HepG2 (cell line): ENCODE data around the gene CORO7. TPM values are rescaled to one million over a fixed set of nuclear protein-coding genes. Genes with fewer than 3 reads are reported as not detected.

Source experiments
- ATAC-seq: fragments of 200-7000 bp; cut with Tn5 transposase; 3 replicates; pipeline ENCODE4 v1.9.1; 2020; ENCODE audit warnings: mild to moderate bottlenecking, moderate library complexity
- BruUV-seq: library from RNA; stranded (reverse); fragments of 400-500 nt; replicated peaks from 2 replicates; lab custom pipeline; 2021; lab: Mats Ljungman, UMichigan
- CTCF ChIA-PET: fragments of 300-600 bp; formaldehyde crosslinking; extraction: SDS; loops from one replicate; lab custom pipeline; 2021; ENCODE audit warnings: low total read pairs, inconsistent platforms, low intra/inter-chr PET ratio; lab: Yijun Ruan, JAX
- POLR2A ChIA-PET: fragments of 350-600 bp; sonication (Branson Sonifier 250); formaldehyde crosslinking; loops from one replicate; lab custom pipeline; 2020; ENCODE audit warnings: antibody characterized with exemption, inconsistent platforms; lab: Yijun Ruan, JAX
- DNase-seq: peaks from one replicate; pipeline ENCODE4 v3.0.0-alpha.2; 2015; ENCODE audit warnings: low spot score
- FAIRE-seq: peaks from 3 replicates; lab custom pipeline; 2011; peaks lifted over from hg19 to GRCh38; lab: Jason Lieb, UNC
- H2AFZ ChIP-seq: one replicate; pipeline ENCODE4 v1.6.1; 2011; ENCODE audit warnings: low read length, inconsistent platforms
- H3K27ac ChIP-seq: fragments of 300-600 bp; 3 replicates; pipeline ENCODE4 v1.8.0; 2011; ENCODE audit warnings: mixed run types, mild to moderate bottlenecking, mixed read lengths, low read length, inconsistent platforms; ENCODE audit not compliant: insufficient read depth; ENCODE audit errors: extremely low read length
- H3K27me3 ChIP-seq, 2 experiments: fragments of 200-600 bp in 1 of 2; 2 replicates in 1 of 2; 3 replicates in 1 of 2; pipeline versions ENCODE4 v1.6.0 to v1.8.0; 2011; ENCODE audit warnings: low read length in 2 of 2, mild to moderate bottlenecking in 2 of 2, moderate library complexity in 2 of 2, inconsistent platforms in 1 of 2; ENCODE audit not compliant: insufficient read depth in 2 of 2, control insufficient read depth in 1 of 2
- H3K36me3 ChIP-seq, 2 experiments: fragments of 200-600 bp in 1 of 2; replicated peaks in 1 of 2; 2 replicates in 1 of 2; 3 replicates in 1 of 2; pipeline versions ENCODE4 v1.5.1 to v1.8.0; 2011; ENCODE audit warnings: low read length in 2 of 2, inconsistent platforms in 1 of 2; ENCODE audit not compliant: insufficient read depth in 2 of 2, control insufficient read depth in 1 of 2
- H3K4me1 ChIP-seq: 2 replicates; pipeline ENCODE4 v1.5.1; 2012; ENCODE audit warnings: low read length, inconsistent platforms; ENCODE audit not compliant: insufficient read depth
- H3K4me2 ChIP-seq: 2 replicates; pipeline ENCODE4 v1.6.0; 2011; ENCODE audit warnings: low read depth, low read length, inconsistent platforms
- H3K4me3 ChIP-seq, 3 experiments: fragments of 200-600 bp in 1 of 3; sonication (generic), shearing (Covaris generic) in 1 of 3; replicated peaks in 1 of 3; 2 replicates each; pipeline ENCODE4 v1.5.1; 2011 to 2016; ENCODE audit warnings: low read length in 3 of 3, inconsistent platforms in 2 of 3, low read depth in 2 of 3, mild to moderate bottlenecking in 2 of 3, control low read depth in 1 of 3, mixed read lengths in 1 of 3; ENCODE audit not compliant: insufficient read depth in 1 of 3
- H3K79me2 ChIP-seq: one replicate; pipeline ENCODE4 v1.6.1; 2011; ENCODE audit warnings: low read length, inconsistent platforms; ENCODE audit not compliant: insufficient read depth
- H3K9ac ChIP-seq: 2 replicates; pipeline ENCODE4 v1.6.0; 2011; ENCODE audit warnings: mild to moderate bottlenecking, low read depth, low read length, inconsistent platforms; ENCODE audit not compliant: insufficient read depth
- H3K9me3 ChIP-seq: 2 replicates; pipeline ENCODE4 v1.5.1; 2012; ENCODE audit warnings: mild to moderate bottlenecking, low read length
- H4K20me1 ChIP-seq: 2 replicates; pipeline ENCODE4 v1.6.0; 2011; ENCODE audit warnings: inconsistent platforms, mild to moderate bottlenecking, low read length, moderate library complexity; ENCODE audit not compliant: insufficient read depth
- AKAP8 ChIP-seq: sonication (generic); formaldehyde crosslinking; IDR thresholded peaks from 2 replicates; pipeline ENCODE4 v1.5.1; 2020; ENCODE audit warnings: mild to moderate bottlenecking, missing genetic modification reagents
- ASH2L ChIP-seq: fragments of 300-600, 200-600 bp; sonication (generic); IDR thresholded peaks from 2 replicates; pipeline ENCODE4 v1.7.0; 2017; ENCODE audit warnings: low read depth, mild to moderate bottlenecking, moderate library complexity, mixed read lengths, low read length; ENCODE audit not compliant: insufficient read length
- ATF7-NPFF ChIP-seq: sonication (generic); formaldehyde crosslinking; IDR thresholded peaks from 2 replicates; pipeline ENCODE4 v1.8.1; 2023; ENCODE audit warnings: mild to moderate bottlenecking, low read depth, missing genetic modification reagents, moderate library complexity
- CBX2 ChIP-seq, 2 experiments: fragments of 200-600 bp in 1 of 2; sonication (generic); formaldehyde crosslinking in 1 of 2; IDR thresholded peaks; 2 replicates each; pipeline versions ENCODE4 v1.7.0 to v1.8.1; 2018 to 2022; ENCODE audit warnings: low read depth in 2 of 2, low read length in 1 of 2, mild to moderate bottlenecking in 1 of 2, missing genetic modification reagents in 1 of 2
- CEBPB ChIP-seq: IDR thresholded peaks from 2 replicates; pipeline ENCODE4 v1.6.1; 2011; ENCODE audit warnings: low read depth, low read length, improper control_type of control experiment, borderline replicate concordance
- CSRNP1 ChIP-seq: sonication (generic); formaldehyde crosslinking; IDR thresholded peaks from 2 replicates; pipeline ENCODE4 v1.8.1; 2023; ENCODE audit warnings: mild to moderate bottlenecking, missing genetic modification reagents
- ETV6 ChIP-seq: sonication (generic); formaldehyde crosslinking; conservative IDR thresholded peaks from 2 replicates; pipeline ENCODE4 v1.4.0; 2020; ENCODE audit warnings: missing genetic modification reagents
- JUND ChIP-seq: sonication (generic); formaldehyde crosslinking; IDR thresholded peaks from 2 replicates; pipeline ENCODE4 v1.8.0; 2022; ENCODE audit warnings: mild to moderate bottlenecking, missing genetic modification reagents
- KDM1A ChIP-seq: IDR thresholded peaks from 2 replicates; pipeline ENCODE4 v1.6.1; 2016; ENCODE audit warnings: missing compliant biosample characterization
- MAFK ChIP-seq, 2 experiments: IDR thresholded peaks in 1 of 2; conservative IDR thresholded peaks in 1 of 2; 2 replicates each; pipeline ENCODE4 v1.6.1; 2011; ENCODE audit warnings: improper control_type of control experiment in 2 of 2, low read length in 2 of 2
- NCOA2 ChIP-seq: sonication (generic); formaldehyde crosslinking; IDR thresholded peaks from 2 replicates; pipeline ENCODE4 v1.8.0; 2022; ENCODE audit warnings: inconsistent platforms
- NFE2 ChIP-seq: sonication (generic); formaldehyde crosslinking; IDR thresholded peaks from 2 replicates; pipeline ENCODE4 v1.4.0; 2020; ENCODE audit warnings: missing genetic modification reagents
- PBX2 ChIP-seq: IDR thresholded peaks from 2 replicates; pipeline ENCODE4 v1.6.1; 2016; ENCODE audit warnings: control low read depth
- PLSCR1 ChIP-seq: sonication (generic); formaldehyde crosslinking; IDR thresholded peaks from 2 replicates; pipeline ENCODE4 v1.5.0; 2020; ENCODE audit warnings: missing genetic modification reagents, mild to moderate bottlenecking, borderline replicate concordance
- RNF2 ChIP-seq: fragments of 450-650 bp; conservative IDR thresholded peaks from 2 replicates; pipeline ENCODE4 v1.6.1; 2016; ENCODE audit warnings: low read depth
- THYN1 ChIP-seq: sonication (generic); formaldehyde crosslinking; IDR thresholded peaks from 2 replicates; pipeline ENCODE4 v1.8.1; 2023; ENCODE audit warnings: low read depth, mild to moderate bottlenecking, moderate library complexity, missing genetic modification reagents, borderline replicate concordance
- ZBTB3 ChIP-seq: sonication (generic); formaldehyde crosslinking; IDR thresholded peaks from 2 replicates; pipeline ENCODE4 v1.4.0; 2020; ENCODE audit warnings: low read depth, mild to moderate bottlenecking, moderate library complexity, missing genetic modification reagents, borderline replicate concordance
- ZNF652 ChIP-seq: IDR thresholded peaks from 2 replicates; pipeline ENCODE4 v1.6.1; 2016; ENCODE audit warnings: low read depth, borderline replicate concordance
- ZSCAN5A ChIP-seq: sonication (generic); formaldehyde crosslinking; IDR thresholded peaks from 2 replicates; pipeline ENCODE4 v1.8.0; 2022; ENCODE audit warnings: mild to moderate bottlenecking, missing genetic modification reagents, borderline replicate concordance
- WGBS: methylation state at CpG from one replicate; pipeline ENCODE4 v1.1.6; 2017; ENCODE audit warnings: low lambda C conversion rate; 5-methylcytosine and 5-hydroxymethylcytosine counted together
- in situ Hi-C: cut with HindIII; loops from 2 replicates; pipeline ENCODE4 v1.10.0; 2017; ENCODE audit warnings: low pct_unique_long_range_greater_than_20kb; ENCODE audit not compliant: extremely low pct_ligation_motif_present
- intact Hi-C: fragments of 100-400 bp; cut with micrococcal nuclease; formaldehyde crosslinking; loops from one replicate; pipeline ENCODE4 v1.10.0; 2022; ENCODE audit not compliant: unreplicated experiment
- polyA plus RNA-seq, 8 experiments: library from polyadenylated mRNA; depleted of rRNA in 3 of 8; stranded (reverse) in 7 of 8; unstranded in 1 of 8; fragments of >200 nt; fragmentation: Illumina TruSeq in 4 of 8; extraction: Trizol in 4 of 8; gene quantifications; 2 replicates each; pipeline versions ENCODE4 v1.2.1 to v1.2.3, GENCODE V29; 2011 to 2016; ENCODE audit warnings: low read depth in 4 of 8, missing spikeins in 1 of 8, mixed read lengths in 1 of 8; ENCODE audit not compliant: insufficient read depth in 1 of 8
- total RNA-seq, 5 experiments: library from RNA; depleted of rRNA; stranded (reverse); fragments of >200 nt; fragmentation: Illumina TruSeq; extraction: Trizol; gene quantifications; 2 replicates each; pipeline ENCODE4 v1.2.3, GENCODE V29; 2016; ENCODE audit warnings: low read depth in 1 of 5

The CORO7 gene
- total and polyA plus RNA-seq, 2 of the 13 experiments (the other 11 are each of a cell fraction or from before 2014, with no cell fraction given) = 9.9 to 14.3 TPM

- ATAC-seq (no peak), DNase-seq (no peak), FAIRE-seq (no peak)
- WGBS = 97% methylated on average over 28 of the region's 55 CpGs
- intact Hi-C loops (no loop called here), in situ Hi-C loops (no loop called here)
- CTCF ChIA-PET = no interaction called here
- no TSS peak for BruUV-seq
- H3K36me3 ChIP-seq = peaks cover 4 to 16% of the 10 kb centered on the region in 2 experiments
- H3K4me3 ChIP-seq = no peak overlapping the region
- no peak overlapping the region for H3K9ac ChIP-seq
- H2AFZ ChIP-seq = no peak overlapping the region
- H3K9me3 ChIP-seq = no peaks in the 10 kb centered on the region
- H4K20me1 ChIP-seq = peaks cover 32% of the 10 kb centered on the region
- H3K4me1 ChIP-seq = peaks cover 33% of the 10 kb centered on the region
- POLR2A ChIA-PET = interaction anchor here (0.7 to 2.4 kb wide), 2 partner anchors 9 to 13 kb away, joined by 3 to 9 read pairs; no protein-coding TSS in a partner anchor
- no peak overlapping the region for H3K27ac ChIP-seq
- no peak overlapping the region for H3K4me2 ChIP-seq
- H3K79me2 ChIP-seq = peaks cover 14% of the 10 kb centered on the region
- no peaks in the 10 kb centered on the region for H3K27me3 ChIP-seq
- TF ChIP-seq JUND (CRISPR knock-in tag) (no peak), PLSCR1 (CRISPR knock-in tag) (no peak), THYN1 (no peak), AKAP8 (peak; percentile 43; the same call in 1 of the 2 replicates), ASH2L (no peak), ATF7-NPFF (CRISPR knock-in tag) (no peak), MAFK (conservative IDR thresholded peaks at IDR 0.05 in 1 of 2, IDR thresholded peaks at IDR 0.05 in 1 of 2; ENCODE audit: low read length in 2 of 2) (no peak), ZNF652 (CRISPR knock-in tag) (no peak), CEBPB (no peak), PBX2 (no peak), NCOA2 (CRISPR knock-in tag) (no peak), ZSCAN5A (no peak), CSRNP1 (CRISPR knock-in tag) (no peak), ZBTB3 (CRISPR knock-in tag) (no peak), CBX2 (IDR thresholded peaks at IDR 0.05; ENCODE audit: low read depth, low read length) (no peak), CBX2 (CRISPR knock-in tag; IDR thresholded peaks at IDR 0.05; ENCODE audit: low read depth) (no peak), ETV6 (no peak), RNF2 (no peak), KDM1A (CRISPR knock-in tag) (no peak), NFE2 (no peak)
Observed at GRCh38 chr16:4381935-4382794, 34.2 kb downstream of the CORO7 start.
